ENCODE results near the gene KIF27. TPM values are rescaled to one million over a fixed set of nuclear protein-coding genes. Genes with fewer than 3 reads are reported as not detected.

The KIF27 gene
- total and polyA plus RNA-seq, 12 donors = 0.81 to 23.4 (median 2.7) TPM

- no peak for TF ChIP-seq CTCF (IDR thresholded peaks at IDR 0.05)
- TF ChIP-seq POLR2A (IDR thresholded peaks at IDR 0.05) = no peak
- intact Hi-C loops (cut with DNase I) = loop anchor here in 1 of 2 donors (10.0 kb wide), 1 partner anchor 384 kb away; no protein-coding TSS in a partner anchor
- no peaks in the 10 kb centered on the region for H3K36me3 ChIP-seq (replicated peaks in 1 of 2)
- no peak overlapping the region for H3K27ac ChIP-seq
- no peak for DNase-seq
- H3K27me3 ChIP-seq = no peaks in the 10 kb centered on the region
- no peak overlapping the region for H3K4me3 ChIP-seq
- H3K4me1 ChIP-seq (replicated peaks in 1 of 2) = peaks cover 0 to 16% of the 10 kb centered on the region in 2 donors
- 88 to 94% (median 92%) methylated on average over 5 of the region's 5 CpGs for WGBS, 4 donors
- H3K9me3 ChIP-seq (replicated peaks in 1 of 3) = no peaks in the 10 kb centered on the region
Observed at GRCh38 chr9:83930881-83931280, 9.6 kb upstream of the KIF27 start.

DNA sequence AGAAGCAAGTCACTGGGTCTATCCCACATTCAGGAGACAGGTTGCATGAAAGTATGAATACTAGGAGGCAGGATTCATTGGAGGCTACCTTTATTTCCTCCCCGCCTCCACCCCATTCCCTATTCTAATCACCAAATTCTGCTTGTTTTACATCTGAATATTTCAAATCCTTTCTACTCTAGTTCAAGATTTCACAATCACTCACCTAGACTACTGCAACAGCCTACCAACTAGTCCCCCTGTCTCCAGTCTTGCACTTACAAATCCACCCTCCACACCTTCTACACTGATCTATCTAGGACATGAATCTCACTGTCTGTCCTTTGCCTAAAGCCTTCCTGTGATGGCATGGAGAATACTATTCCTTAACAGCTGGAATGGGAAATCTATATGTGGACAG is 6.4 kb upstream of the KIF27 start:
- DNase-seq = no peak
- H3K4me1 ChIP-seq (replicated peaks in 1 of 2) = no peaks in the 10 kb centered on the region
- H3K4me3 ChIP-seq = no peak overlapping the region
- intact Hi-C loops (cut with DNase I) = no loop called here
- H3K9me3 ChIP-seq (replicated peaks in 1 of 3) = no peaks in the 10 kb centered on the region
- H3K27me3 ChIP-seq = no peaks in the 10 kb centered on the region
- TF ChIP-seq POLR2A (IDR thresholded peaks at IDR 0.05) = no peak
- no peak for TF ChIP-seq CTCF (IDR thresholded peaks at IDR 0.05)
- H3K27ac ChIP-seq = no peak overlapping the region
- no peaks in the 10 kb centered on the region for H3K36me3 ChIP-seq (replicated peaks in 1 of 2)
- 56 to 100% (median 91%) methylated on average over 1 of the region's 1 CpG for WGBS, 4 donors

DNA sequence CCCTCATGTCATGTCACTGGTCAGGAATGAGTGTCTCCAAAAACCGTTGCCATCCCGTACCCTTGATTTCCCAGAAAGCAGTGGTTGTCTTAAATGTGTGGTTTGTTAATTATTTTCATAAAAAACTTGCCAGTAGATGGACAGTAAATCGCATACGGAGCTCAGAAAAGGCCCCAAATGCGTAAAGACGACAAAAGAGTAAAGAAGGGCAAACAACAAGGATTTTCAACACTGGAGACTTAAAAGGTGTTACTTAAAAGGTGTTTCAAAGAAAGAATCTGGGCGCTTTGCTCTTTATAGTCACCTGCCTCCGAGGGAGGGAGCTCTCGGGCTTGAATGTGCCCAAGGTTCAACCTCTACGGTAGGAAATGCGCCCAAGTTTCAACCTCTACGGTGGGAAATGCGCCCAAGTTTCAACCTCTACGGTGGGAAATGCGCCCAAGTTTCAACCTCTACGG is 734 bp downstream of the KIF27 start:
- Histone ChIP-seq H3K36me3 (replicated peaks in 1 of 2) (no peaks in the 10 kb centered on the region), H3K9me3 (replicated peaks in 1 of 3) (no peaks in the 10 kb centered on the region), H3K4me3 (peak overlapping the region in 2 of 4 donors; percentile 78 to 85), H3K27ac (peak overlapping the region; percentile 83 to 98 (median 91)), H3K4me1 (replicated peaks in 1 of 2) (peaks cover 5 to 10% of the 10 kb centered on the region in 2 donors), H3K27me3 (no peaks in the 10 kb centered on the region)
- TF ChIP-seq POLR2A (IDR thresholded peaks at IDR 0.05) (peak in 1 of 2 donors; percentile 25), CTCF (IDR thresholded peaks at IDR 0.05) (peak in 3 of 6 experiments; percentile 27 to 45 (median 28))
- no peak for DNase-seq
- 2 to 4% (median 2%) methylated on average over 16 of the region's 16 CpGs for WGBS, 4 donors
- intact Hi-C loops (cut with DNase I) = no loop called here

GRCh38 chr9:83919111-83919510 is 2.1 kb downstream of the KIF27 start:
- Histone ChIP-seq H3K4me3 (no peak overlapping the region), H3K4me1 (replicated peaks in 1 of 2) (peaks cover 5 to 10% of the 10 kb centered on the region in 2 donors), H3K9me3 (replicated peaks in 1 of 3) (no peaks in the 10 kb centered on the region), H3K27ac (no peak overlapping the region), H3K36me3 (replicated peaks in 1 of 2) (no peaks in the 10 kb centered on the region), H3K27me3 (no peaks in the 10 kb centered on the region)
- intact Hi-C loops (cut with DNase I) = loop anchor here in 1 of 2 donors (10.0 kb wide), 1 partner anchor 84 kb away; no protein-coding TSS in a partner anchor
- 95 to 100% (median 98%) methylated on average over 1 of the region's 1 CpG for WGBS, 4 donors
- TF ChIP-seq CTCF (IDR thresholded peaks at IDR 0.05) (no peak), POLR2A (IDR thresholded peaks at IDR 0.05) (no peak)
- no peak for DNase-seq
